Measurements from ENCODE around the gene MUC5B.
"Not testable (repeated sequence)": the region's sequence is repeated elsewhere in the genome, so short reads cannot be mapped to it uniquely, and the experiment has no call there.

Gene MUC5B

GRCh38 chr11:1191786-1192470 lies 30.9 kb upstream of the MUC5B start:
- DNase-seq = not testable (repeated sequence)

DNA sequence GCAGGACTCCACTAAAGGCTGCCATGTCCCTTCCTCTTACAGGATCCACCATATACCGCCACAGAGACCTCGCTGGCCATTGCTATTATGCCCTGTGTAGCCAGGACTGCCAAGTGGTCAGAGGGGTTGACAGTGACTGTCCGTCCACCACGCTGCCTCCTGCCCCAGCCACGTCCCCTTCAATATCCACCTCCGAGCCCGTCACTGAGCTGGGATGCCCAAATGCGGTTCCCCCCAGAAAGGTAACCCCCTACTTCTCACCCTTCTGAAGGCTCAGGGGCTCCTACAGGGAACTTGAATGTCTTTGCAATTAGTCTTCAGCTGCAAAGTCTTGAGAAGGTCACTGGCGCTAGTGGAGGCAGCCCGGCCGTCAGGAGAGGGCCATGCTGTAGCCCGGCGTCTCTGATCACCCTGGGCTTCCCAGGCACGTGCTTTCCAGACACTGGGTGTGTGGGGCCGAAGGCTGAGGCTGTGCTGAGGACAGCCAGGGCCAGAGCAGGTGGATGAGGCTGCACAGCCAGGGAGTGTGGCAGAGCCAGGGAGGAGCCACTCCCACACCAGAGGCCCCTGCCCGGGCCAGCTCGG lies 30.0 kb upstream of the MUC5B start:
- no peak for DNase-seq

- no peak for DNase-seq
These were observed 29.3 kb upstream of the MUC5B start for GRCh38 chr11:1193326-1194230.

GRCh38 chr11:1194231-1194976 lies 28.5 kb upstream of the MUC5B start:
- DNase-seq = no peak

DNA sequence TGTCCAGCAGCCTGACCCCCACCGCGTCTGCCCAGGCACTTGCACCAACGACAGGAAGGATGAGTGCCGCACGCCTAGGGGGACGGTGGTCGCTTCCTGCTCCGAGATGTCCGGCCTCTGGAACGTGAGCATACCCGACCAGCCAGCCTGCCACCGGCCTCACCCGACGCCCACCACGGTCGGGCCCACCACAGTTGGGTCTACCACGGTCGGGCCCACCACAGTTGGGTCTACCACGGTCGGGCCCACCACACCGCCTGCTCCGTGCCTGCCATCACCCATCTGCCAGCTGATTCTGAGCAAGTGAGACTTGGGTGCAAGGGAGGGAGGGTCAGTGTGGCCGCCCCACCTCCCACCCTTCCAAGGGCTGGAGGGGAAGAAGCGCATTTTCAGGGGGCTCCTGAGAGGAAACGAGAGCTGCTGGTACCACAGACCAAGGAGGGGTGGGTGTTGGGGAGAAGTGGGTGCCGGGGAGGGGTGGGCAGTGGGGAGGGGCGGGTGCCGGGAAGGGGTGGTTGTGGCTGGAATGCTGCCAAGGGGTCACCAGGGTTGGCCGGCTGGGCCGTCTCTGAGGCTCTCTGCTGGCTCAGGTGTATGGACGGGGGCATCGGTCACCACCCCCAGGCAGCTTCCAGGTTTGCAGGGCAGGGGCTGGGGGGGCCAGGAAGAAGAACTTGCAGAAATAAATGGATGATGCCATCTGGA lies 27.7 kb upstream of the MUC5B start:
- no peak for DNase-seq

DNA sequence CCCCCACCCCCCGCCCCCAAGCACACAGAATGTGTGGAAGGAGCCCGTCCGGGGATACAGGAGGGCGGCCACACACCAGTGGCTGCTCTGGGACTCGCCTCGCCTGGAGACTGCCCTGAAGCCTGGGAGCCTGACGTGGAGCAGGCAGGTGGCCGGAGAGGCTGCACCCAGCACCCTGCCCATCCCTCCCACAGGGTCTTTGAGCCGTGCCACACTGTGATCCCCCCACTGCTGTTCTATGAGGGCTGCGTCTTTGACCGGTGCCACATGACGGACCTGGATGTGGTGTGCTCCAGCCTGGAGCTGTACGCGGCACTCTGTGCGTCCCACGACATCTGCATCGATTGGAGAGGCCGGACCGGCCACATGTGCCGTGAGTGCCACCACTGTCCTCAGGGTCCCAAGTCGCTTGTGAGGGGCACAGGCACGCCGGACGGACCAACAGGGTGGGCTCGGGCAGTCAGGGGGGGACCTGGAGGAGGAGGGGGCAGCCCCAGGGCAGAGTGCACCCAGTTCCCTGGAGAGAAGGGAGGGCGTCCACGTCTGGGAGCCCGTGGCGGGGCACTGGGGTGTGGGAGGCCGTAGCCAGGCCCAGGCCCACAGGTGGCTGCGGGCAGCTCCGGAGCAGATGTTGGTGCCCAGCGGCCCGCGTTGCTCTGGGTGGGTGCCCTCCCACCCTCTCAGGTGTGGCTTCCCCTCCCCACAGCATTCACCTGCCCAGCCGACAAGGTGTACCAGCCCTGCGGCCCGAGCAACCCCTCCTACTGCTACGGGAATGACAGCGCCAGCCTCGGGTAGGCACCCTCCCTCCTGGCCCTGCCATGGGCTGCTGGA lies 27.0 kb upstream of the MUC5B start:
- no peak for DNase-seq

DNA sequence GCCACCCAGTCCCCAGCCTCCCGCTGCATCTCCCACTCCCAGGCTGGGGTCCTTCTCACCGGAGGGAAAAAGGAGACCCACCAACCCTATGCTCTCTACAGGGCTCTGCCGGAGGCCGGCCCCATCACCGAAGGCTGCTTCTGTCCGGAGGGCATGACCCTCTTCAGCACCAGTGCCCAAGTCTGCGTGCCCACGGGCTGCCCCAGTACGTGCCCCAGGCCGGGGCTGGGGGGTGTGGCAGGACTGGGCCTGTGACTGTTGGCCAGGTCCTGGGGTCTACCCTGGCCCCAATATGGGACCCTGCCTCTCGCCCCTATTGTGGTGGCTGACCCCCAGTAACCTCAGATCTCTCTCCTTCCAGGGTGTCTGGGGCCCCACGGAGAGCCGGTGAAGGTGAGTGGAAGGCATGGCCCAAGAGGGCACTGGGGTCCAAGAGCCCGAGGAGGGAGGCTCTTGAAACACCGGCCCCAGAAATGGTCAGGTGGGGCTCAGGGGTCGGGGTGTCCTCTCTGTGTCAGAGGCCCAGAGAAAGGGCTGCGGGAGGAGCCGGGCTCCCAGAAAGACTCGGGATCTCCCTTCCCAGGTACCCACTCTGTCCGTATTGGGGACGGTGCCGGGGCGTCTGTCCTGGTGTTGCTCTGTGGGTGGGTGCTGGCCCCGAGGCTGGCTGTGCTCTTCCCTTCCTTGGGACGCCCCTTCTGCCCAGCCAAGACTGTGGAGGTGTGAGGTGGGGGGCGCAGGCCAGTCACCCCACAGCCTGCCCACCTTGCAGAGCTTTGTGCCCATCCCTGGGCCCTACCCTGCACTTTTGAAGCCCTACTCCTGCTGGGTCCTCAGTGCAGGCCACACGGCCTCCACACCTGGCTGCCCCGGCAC lies 26.1 kb upstream of the MUC5B start:
- no peak for DNase-seq

- no peak for DNase-seq
These were observed 25.4 kb upstream of the MUC5B start for GRCh38 chr11:1197431-1197885.

DNA sequence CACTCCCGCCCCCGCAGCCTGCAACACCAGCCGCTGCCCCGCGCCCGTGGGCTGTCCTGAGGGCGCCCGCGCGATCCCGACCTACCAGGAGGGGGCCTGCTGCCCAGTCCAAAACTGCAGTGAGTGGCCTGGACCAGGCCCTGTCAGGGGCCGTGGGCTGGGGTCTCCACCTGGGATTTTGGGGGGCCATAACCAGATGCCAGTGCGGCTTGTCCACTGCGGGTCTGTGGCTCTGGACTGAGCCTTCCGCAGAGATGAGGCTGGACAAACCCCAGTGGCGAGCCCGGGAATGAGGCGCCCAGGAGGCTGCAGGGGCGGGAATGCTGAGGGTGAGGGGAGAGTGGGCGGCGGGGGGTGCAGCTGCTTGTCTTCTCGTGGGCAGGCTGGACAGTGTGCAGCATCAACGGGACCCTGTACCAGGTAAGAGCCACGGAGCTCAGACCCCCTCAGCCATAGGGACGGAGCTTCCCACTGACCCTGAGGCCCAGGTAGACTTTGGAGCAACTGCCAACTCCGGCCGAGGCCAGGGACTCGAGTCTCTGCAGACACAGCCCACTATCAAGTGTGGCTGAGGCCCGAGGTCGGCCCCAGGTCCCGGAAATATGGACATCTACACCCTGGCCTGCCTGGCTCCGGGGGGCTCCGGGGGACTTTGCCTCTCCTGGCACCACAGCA lies 24.8 kb upstream of the MUC5B start:
- no peak for DNase-seq

DNA sequence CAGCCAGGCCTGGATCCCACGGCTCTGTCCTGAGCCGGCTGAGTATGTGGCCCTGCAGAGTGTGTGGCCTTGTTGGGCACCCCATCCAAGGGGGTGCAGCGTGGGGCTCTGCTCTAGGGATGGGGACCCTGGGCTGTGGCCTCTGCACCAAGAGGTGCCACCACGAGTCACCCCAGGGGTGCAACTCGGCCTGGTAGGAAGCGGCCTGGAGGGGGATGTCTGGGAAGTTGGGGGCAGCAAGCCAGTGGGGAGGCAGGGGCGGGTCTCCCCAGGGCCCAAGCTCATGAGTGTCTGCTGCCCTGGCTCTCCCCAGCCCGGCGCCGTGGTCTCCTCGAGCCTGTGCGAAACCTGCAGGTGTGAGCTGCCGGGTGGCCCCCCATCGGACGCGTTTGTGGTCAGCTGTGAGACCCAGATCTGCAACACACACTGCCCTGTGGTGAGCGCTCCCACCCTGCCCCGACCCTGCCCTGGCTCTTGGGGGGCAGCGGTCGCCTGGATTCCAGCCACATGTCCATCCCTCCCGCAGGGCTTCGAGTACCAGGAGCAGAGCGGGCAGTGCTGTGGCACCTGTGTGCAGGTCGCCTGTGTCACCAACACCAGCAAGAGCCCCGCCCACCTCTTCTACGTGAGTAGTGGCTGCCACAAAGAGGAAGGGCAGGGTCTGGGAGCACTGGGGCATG lies 24.2 kb upstream of the MUC5B start:
- DNase-seq = no peak

DNA sequence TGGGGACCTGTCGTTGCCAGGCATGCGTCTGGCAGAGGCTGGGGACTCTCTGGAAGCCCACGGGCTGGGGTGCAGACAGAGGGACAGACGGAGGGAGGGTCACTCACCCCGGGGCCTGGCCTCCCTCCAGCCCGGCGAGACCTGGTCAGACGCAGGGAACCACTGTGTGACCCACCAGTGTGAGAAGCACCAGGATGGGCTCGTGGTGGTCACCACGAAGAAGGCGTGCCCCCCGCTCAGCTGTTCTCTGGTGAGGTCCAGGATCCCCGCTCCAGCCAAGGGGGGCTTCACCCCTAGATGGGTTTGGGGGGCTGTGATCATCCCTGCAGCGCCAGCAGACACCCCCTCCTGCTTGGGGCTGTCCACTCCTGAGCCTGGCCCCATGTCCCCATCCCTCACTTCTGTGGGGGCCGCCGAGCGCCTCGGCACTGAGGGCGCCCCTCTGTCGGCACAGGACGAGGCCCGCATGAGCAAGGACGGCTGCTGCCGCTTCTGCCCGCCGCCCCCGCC lies 23.6 kb upstream of the MUC5B start:
- DNase-seq = no peak

GRCh38 chr11:1199751-1200610 lies 22.9 kb upstream of the MUC5B start:
- no peak for DNase-seq

DNA sequence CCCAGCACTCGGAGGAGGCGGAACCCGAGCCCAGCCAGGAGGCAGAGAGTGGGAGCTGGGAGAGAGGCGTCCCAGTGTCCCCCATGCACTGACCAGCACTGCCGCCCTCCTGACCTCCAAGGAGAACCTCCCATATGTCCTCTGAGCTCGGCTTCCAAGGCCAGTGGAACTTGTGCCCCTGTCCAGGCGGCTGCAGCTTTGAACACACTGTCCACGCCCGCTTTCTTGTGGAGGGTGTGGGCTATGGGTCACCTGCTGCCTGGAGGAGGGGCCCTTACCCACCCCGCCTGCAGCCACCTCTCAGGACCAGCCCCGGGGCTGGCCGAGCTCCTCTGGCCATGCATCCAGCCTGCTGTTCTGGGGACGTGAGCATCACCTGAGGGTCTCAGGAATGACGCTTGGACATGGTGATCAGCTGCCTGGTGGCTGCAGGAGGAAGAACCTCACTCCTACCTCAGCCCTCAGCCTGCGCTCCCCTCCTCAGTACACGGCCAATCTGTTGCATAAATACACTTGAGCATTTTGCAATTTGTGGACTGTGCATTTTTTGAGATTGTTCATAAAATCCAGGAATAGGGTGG lies 22.2 kb upstream of the MUC5B start:
- no peak for DNase-seq

DNA sequence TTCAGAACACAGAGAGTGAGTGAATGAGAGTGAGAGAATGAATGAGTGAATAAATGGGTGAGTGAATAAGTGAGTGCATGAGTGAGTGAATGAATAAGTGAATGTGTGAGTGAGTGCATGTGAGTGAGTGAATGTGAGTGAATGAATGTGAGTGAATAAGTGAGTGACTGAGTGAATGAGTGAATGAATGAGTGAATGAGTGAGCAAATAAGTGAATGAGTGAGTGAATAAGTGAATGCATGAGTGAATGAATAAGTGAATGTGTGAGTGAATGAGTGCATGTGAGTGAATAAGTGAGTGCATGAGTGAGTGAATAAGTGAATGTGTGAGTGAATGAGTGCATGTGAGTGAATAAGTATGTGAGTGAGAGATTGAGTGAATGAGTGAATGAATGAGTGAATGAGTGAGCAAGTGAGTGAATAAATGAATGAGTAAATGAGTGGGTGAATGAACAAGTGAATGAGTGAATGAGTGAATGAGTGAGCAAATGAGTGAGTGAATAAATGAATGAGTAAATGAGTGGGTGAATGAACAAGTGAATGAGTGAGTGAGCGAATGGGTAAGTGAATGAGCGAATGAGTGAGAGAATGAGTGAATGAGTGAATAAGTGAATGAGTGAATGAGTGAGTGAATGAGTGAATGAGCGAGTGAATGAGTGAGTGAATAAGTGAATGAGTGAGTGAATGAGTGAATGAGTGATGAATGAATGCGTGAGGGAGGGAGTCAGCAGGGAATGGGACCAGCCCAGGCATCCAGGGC lies 21.3 kb upstream of the MUC5B start:
- no peak for DNase-seq

- peak; percentile 23 for DNase-seq
These were observed 20.6 kb upstream of the MUC5B start for GRCh38 chr11:1202154-1202775.

DNA sequence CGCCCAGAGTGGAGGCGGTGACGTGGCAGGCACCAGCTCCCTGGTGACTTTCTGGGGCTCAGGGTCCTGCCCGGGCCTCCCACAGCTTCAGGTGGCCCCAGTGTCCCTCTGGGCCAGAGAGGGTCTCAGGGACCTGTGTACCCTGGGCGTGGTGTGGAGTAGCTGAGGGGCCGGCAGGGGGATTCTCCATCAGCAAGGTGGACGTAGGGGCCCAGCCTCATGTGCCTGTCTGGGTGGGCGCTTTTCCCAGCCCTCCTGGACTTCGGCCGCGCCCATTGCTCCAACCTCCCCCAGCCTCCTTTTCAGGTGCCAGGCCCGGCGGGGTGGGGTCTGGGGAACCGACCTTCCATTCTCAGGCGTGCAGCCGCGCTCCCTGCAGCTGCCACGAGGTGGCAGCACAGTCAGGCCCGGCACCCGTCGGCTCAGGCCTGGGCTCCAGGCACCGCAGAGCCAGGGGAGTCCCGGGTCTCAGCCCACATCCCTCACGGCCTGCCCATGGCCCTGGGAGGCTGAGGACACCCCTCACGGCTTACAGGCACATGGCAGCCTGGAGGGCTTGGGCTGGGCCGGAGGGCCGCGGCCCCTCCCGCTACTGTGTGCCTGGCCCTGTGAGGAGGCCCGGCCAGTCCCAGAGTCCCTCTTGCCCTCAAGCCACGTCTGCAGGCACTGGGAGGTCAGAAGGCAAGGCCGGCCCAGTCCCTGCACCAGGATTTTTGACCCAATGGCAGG lies 19.9 kb upstream of the MUC5B start:
- peak; percentile 79 for DNase-seq
